ENCODE data around the gene SLFN14.
"Not testable (repeated sequence)": the region's sequence is repeated elsewhere in the genome, so short reads cannot be mapped to it uniquely, and the experiment has no call there.

SLFN14 gene

DNA sequence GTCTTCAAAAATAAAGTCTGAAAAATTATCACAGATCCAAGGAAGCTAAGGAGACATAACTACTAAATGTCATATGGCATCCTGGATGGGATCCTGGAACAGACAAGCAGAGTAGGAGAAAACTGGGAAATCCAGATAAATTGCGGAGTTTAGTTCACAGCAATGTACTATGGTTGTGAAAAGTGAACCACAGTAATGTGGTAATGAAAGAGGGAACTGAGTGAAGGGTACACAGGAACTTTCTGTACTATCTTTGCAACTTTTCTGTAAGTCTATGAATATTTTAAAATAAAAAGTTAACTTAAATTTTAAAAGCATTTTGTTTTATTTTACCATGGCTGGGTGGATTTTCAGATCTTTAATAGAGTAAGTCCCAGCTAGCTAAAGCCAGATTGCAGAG is 39.5 kb downstream of the SLFN14 start:
- no peak overlapping the region for H3K4me3 ChIP-seq (ENCODE audit: low read depth, low read length)
- H3K27me3 ChIP-seq, result peaks cover 64% of the 10 kb centered on the region
- no peaks in the 10 kb centered on the region for H3K36me3 ChIP-seq
- H3K4me1 ChIP-seq, result no peaks in the 10 kb centered on the region
- no peaks in the 10 kb centered on the region for H3K9me3 ChIP-seq
- no peak for DNase-seq
- TF ChIP-seq, protein P1, sequence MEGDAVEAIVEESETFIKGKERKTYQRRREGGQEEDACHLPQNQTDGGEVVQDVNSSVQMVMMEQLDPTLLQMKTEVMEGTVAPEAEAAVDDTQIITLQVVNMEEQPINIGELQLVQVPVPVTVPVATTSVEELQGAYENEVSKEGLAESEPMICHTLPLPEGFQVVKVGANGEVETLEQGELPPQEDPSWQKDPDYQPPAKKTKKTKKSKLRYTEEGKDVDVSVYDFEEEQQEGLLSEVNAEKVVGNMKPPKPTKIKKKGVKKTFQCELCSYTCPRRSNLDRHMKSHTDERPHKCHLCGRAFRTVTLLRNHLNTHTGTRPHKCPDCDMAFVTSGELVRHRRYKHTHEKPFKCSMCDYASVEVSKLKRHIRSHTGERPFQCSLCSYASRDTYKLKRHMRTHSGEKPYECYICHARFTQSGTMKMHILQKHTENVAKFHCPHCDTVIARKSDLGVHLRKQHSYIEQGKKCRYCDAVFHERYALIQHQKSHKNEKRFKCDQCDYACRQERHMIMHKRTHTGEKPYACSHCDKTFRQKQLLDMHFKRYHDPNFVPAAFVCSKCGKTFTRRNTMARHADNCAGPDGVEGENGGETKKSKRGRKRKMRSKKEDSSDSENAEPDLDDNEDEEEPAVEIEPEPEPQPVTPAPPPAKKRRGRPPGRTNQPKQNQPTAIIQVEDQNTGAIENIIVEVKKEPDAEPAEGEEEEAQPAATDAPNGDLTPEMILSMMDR (IDR thresholded peaks at IDR 0.05; ENCODE audit: low read depth, low read length), result no peak

DNA sequence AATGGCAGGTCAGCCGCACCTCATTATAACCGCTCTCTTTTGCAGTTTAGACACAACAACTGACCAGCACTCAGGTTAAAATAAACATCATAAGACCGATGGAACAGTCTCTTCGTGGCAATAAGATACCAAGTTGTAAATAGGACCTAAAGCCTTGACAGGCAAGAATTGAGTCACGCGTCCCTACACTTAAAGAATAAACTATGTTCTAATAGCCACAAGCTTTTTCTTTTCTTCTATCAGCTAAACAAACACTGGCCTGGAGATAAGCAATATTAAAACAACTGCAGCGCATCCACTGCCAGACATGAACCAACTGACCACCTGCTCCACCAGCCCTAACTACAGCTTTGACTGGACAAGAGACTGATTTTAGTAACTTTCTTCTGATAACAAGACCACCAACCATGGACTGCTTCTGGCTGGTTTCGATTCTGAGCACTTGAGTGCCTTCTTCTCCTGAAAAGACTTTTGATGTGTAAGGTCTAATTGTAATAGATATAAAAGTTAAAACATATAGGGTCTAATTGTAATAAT is 40.6 kb downstream of the SLFN14 start:
- no peak overlapping the region for H3K4me3 ChIP-seq (ENCODE audit: low read depth, low read length)
- DNase-seq, result no peak
- peaks cover 76% of the 10 kb centered on the region for H3K27me3 ChIP-seq
- no peaks in the 10 kb centered on the region for H3K9me3 ChIP-seq
- no peaks in the 10 kb centered on the region for H3K36me3 ChIP-seq
- no peaks in the 10 kb centered on the region for H3K4me1 ChIP-seq
- TF ChIP-seq, protein P1 (IDR thresholded peaks at IDR 0.05; ENCODE audit: low read depth, low read length), result no peak

DNA sequence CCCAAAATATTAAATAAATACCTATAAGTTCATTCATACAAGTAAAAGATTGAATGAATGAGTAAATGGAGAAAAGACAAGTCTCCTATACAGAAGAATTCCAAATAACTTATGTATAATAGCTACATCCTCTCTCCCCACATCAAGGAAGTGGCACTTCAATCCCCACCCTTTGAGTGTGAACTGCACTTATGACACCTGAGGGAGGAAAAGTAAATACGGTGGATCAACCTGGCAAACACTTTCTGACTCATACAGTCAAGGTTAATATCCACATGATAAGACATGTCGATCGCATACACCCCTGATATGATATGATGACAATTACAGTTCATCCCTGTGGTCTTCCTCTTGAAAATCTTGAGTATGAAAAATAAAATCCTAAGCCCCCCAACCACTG is 41.2 kb downstream of the SLFN14 start:
- no peak for DNase-seq
- TF ChIP-seq, protein P1 (IDR thresholded peaks at IDR 0.05; ENCODE audit: low read depth, low read length), result no peak
- H3K27me3 ChIP-seq, result peaks cover 79% of the 10 kb centered on the region

DNA sequence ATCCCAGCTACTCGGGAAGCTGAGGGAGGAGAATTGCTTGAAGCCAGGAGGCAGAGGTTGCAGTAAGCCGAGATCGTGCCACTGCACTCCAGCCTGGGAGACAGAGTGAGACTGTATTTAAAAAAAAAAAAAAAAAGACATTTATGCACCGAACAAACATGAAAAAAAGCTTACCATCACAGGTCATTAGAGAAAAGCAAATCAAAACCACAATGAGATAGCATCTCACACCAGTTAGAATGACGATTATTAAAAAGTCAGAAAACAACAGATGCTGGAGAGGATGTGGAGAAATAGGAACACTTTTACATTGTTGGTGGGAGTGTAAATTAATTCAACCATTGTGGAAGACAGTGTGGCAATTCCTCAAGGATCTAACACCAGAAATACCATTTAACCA is 42.2 kb downstream of the SLFN14 start:
- not testable (repeated sequence) for H3K36me3 ChIP-seq; H3K4me1 ChIP-seq; H3K4me3 ChIP-seq (ENCODE audit: low read depth, low read length); H3K9me3 ChIP-seq; DNase-seq
- peaks cover 79% of the 10 kb centered on the region for H3K27me3 ChIP-seq

More for the DNA sequence above, 41.2 kb downstream of the SLFN14 start:
- Histone ChIP-seq H3K36me3 (no peaks in the 10 kb centered on the region), H3K4me3 (ENCODE audit: low read depth, low read length) (no peak overlapping the region), H3K9me3 (no peaks in the 10 kb centered on the region), H3K4me1 (no peaks in the 10 kb centered on the region)

DNA sequence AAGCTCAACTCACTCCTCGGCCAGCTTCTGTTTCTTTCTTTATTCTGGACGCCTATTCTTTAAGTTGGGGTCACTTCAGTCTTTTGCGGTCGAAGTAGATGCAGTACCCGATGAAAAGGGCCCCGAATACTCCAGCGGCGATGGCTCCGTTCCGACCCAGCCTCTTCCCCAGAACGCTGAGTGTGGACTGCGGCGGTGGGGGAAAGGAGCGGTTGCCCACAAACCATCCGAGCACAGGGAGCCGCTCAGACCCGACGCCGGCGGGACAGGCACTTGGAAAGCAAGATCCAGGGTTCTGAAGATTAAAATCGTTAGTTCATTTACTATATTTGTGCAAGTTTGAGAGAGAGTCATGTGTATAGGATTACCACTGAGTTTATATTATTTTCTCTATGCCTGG is 45.6 kb downstream of the SLFN14 start:
- TF ChIP-seq, protein P1 (IDR thresholded peaks at IDR 0.05; ENCODE audit: low read depth, low read length), result no peak
- Histone ChIP-seq H3K4me3 (ENCODE audit: low read depth, low read length) (no peak overlapping the region), H3K4me1 (no peaks in the 10 kb centered on the region), H3K27me3 (peaks cover 80% of the 10 kb centered on the region), H3K36me3 (no peaks in the 10 kb centered on the region), H3K9me3 (no peaks in the 10 kb centered on the region)
- DNase-seq, result no peak

DNA sequence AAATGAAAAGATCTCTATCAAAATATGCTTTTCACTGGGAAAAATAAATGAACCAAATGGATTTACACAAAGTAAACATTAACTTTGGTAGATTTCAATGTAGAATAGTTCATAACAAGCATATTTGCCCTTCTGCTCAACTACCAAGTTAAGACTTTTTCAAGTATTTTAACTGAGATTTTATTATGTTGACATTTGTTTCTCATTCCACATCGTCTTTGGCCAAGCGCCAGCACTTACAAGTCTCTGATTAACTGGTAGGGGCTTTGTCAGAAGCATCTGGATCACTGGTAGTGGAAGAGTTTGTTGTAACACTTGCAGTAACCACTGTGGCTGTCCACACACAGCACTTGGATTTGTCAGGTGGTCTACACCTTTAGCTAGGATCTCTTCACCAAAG is 46.1 kb downstream of the SLFN14 start:
- Histone ChIP-seq H3K36me3 (no peaks in the 10 kb centered on the region), H3K27me3 (peaks cover 79% of the 10 kb centered on the region), H3K4me1 (no peaks in the 10 kb centered on the region), H3K9me3 (no peaks in the 10 kb centered on the region), H3K4me3 (ENCODE audit: low read depth, low read length) (no peak overlapping the region)
- DNase-seq, result no peak
- TF ChIP-seq, protein P1 (IDR thresholded peaks at IDR 0.05; ENCODE audit: low read depth, low read length), result no peak

All from BE2C (cell line).